Endothelial cell of umbilical vein (primary cell): Measurements from ENCODE around the gene SLC9A9. TPM values are rescaled to one million over a fixed set of nuclear protein-coding genes. Genes with fewer than 3 reads are reported as not detected.

Source experiments
- BruUV-seq: library from RNA; stranded (reverse); fragments of 400-500 nt; replicated peaks from 2 replicates; lab custom pipeline; 2021; lab: Mats Ljungman, UMichigan
- CTCF ChIA-PET: fragments of 300-600, 350-600 bp; sonication (Branson Sonifier 250); formaldehyde crosslinking; loops from one replicate; lab custom pipeline; 2021; ENCODE audit warnings: antibody characterized with exemption, inconsistent platforms; lab: Charles Lee
- POLR2A ChIA-PET: fragments of 300-600, 350-600 bp; sonication (Branson Sonifier 250); formaldehyde crosslinking; loops from one replicate; lab custom pipeline; 2021; ENCODE audit warnings: antibody characterized with exemption, inconsistent platforms; lab: Charles Lee
- DNase-seq: peaks from one replicate; pipeline ENCODE4 v3.0.0-alpha.2; 2011; ENCODE audit warnings: low read depth, low spot score
- FAIRE-seq: peaks from 2 replicates; lab custom pipeline; 2011; peaks lifted over from hg19 to GRCh38; lab: Jason Lieb, UNC
- H2AFZ ChIP-seq: 2 replicates; pipeline ENCODE4 v1.6.0; 2012; ENCODE audit warnings: low read depth, low read length, control low read depth, inconsistent platforms
- H3K27ac ChIP-seq: 2 replicates; pipeline ENCODE4 v1.5.1; 2011; ENCODE audit warnings: low read depth, mild to moderate bottlenecking, control low read depth, low read length, moderate library complexity; ENCODE audit not compliant: insufficient read depth
- H3K27me3 ChIP-seq, 2 experiments: 2 replicates each; pipeline versions ENCODE4 v1.6.0 to v1.6.1; 2011; ENCODE audit warnings: low read length in 2 of 2, mixed read lengths in 1 of 2; ENCODE audit not compliant: control insufficient read depth in 2 of 2, insufficient read depth in 2 of 2
- H3K36me3 ChIP-seq, 2 experiments: 2 replicates in 1 of 2; 3 replicates in 1 of 2; pipeline ENCODE4 v1.5.1; 2011; ENCODE audit warnings: low read length in 2 of 2, mild to moderate bottlenecking in 1 of 2, moderate library complexity in 1 of 2; ENCODE audit not compliant: control insufficient read depth in 2 of 2, insufficient read depth in 2 of 2; ENCODE audit errors: extremely low read depth in 1 of 2
- H3K4me1 ChIP-seq: 3 replicates; pipeline ENCODE4 v1.5.1; 2011; ENCODE audit warnings: mild to moderate bottlenecking, low read length; ENCODE audit not compliant: control insufficient read depth, insufficient read depth; ENCODE audit errors: extremely low read depth
- H3K4me2 ChIP-seq: 2 replicates; pipeline ENCODE4 v1.6.1; 2011; ENCODE audit warnings: low read length, control low read depth, mixed read lengths; ENCODE audit not compliant: insufficient read depth
- H3K4me3 ChIP-seq, 3 experiments: fragments of 200-600 bp in 1 of 3; sonication (generic), shearing (Covaris generic) in 1 of 3; replicated peaks in 1 of 3; 2 replicates each; pipeline ENCODE4 v1.5.1; 2011 to 2016; ENCODE audit warnings: control low read depth in 3 of 3, low read length in 3 of 3, mild to moderate bottlenecking in 2 of 3, inconsistent platforms in 1 of 3, low read depth in 1 of 3, moderate library complexity in 1 of 3; ENCODE audit not compliant: insufficient read depth in 1 of 3
- H3K79me2 ChIP-seq: 2 replicates; pipeline ENCODE4 v1.6.0; 2012; ENCODE audit warnings: low read length, inconsistent platforms; ENCODE audit not compliant: control insufficient read depth, insufficient read depth
- H3K9ac ChIP-seq: replicated peaks from 2 replicates; pipeline ENCODE3; 2011; ENCODE audit warnings: low read length, control low read depth; ENCODE audit not compliant: insufficient read depth; ENCODE audit errors: extremely low read depth
- H3K9me1 ChIP-seq: replicated peaks from 3 replicates; pipeline ENCODE4 v1.6.0; 2011; ENCODE audit warnings: mild to moderate bottlenecking, low read length; ENCODE audit not compliant: control insufficient read depth, insufficient read depth; ENCODE audit errors: extremely low read depth
- H3K9me3 ChIP-seq: replicated peaks from 2 replicates; pipeline ENCODE4 v1.5.1; 2012; ENCODE audit warnings: low read length, inconsistent platforms; ENCODE audit not compliant: control insufficient read depth, insufficient read depth
- H4K20me1 ChIP-seq: replicated peaks from 2 replicates; pipeline ENCODE3; 2011; ENCODE audit warnings: mild to moderate bottlenecking, low read length; ENCODE audit not compliant: control insufficient read depth, insufficient read depth; ENCODE audit errors: extremely low read depth
- EZH2 ChIP-seq: IDR thresholded peaks from 2 replicates; pipeline ENCODE4 v1.6.1; 2012; ENCODE audit warnings: borderline replicate concordance, low read depth, mild to moderate bottlenecking, moderate library complexity, low read length, inconsistent platforms; ENCODE audit not compliant: severe bottlenecking
- FOS ChIP-seq: IDR thresholded peaks from 2 replicates; pipeline ENCODE4 v1.6.1; 2011; ENCODE audit warnings: mild to moderate bottlenecking, low read length, moderate library complexity, borderline replicate concordance; ENCODE audit not compliant: insufficient read depth
- GATA2 ChIP-seq: IDR thresholded peaks from 2 replicates; pipeline ENCODE4 v1.7.0; 2011; ENCODE audit warnings: low read depth, mild to moderate bottlenecking, moderate library complexity, mixed read lengths, low read length; ENCODE audit not compliant: insufficient read length, insufficient read depth
- JUN ChIP-seq: IDR thresholded peaks from 2 replicates; pipeline ENCODE4 v1.6.1; 2011; ENCODE audit warnings: borderline replicate concordance, low read depth; ENCODE audit not compliant: insufficient read length, insufficient read depth
- MYC ChIP-seq: IDR thresholded peaks from one replicate; pipeline ENCODE4 v1.6.1; 2011; ENCODE audit warnings: mild to moderate bottlenecking, low read depth, low read length
- POLR2A ChIP-seq: IDR thresholded peaks from 2 replicates; pipeline ENCODE4 v1.6.1; 2012; ENCODE audit warnings: low read depth, mild to moderate bottlenecking, control low read depth, low read length
- POLR2AphosphoS5 ChIP-seq: IDR thresholded peaks from 2 replicates; pipeline ENCODE4 v1.6.1; 2012; ENCODE audit warnings: low read depth, mild to moderate bottlenecking, control low read depth, low read length, moderate library complexity; ENCODE audit not compliant: insufficient read depth
- dilution Hi-C: fragments of 300-500 bp; cut with MboI; formaldehyde crosslinking; loops from one replicate; pipeline ENCODE4 v1.15.0; 2019; ENCODE audit warnings: low sequenced_read_pairs; ENCODE audit not compliant: extremely low pct_ligation_motif_present
- intact Hi-C: fragments of 100-400 bp; cut with micrococcal nuclease; formaldehyde crosslinking; loops from one replicate; pipeline ENCODE4 v1.10.0; 2022
- polyA plus RNA-seq, 4 experiments: library from polyadenylated mRNA; depleted of rRNA in 3 of 4; stranded (reverse) in 3 of 4; unstranded in 1 of 4; fragments of >200 nt; gene quantifications; 2 replicates each; pipeline versions ENCODE4 v1.2.1 to v1.2.3, GENCODE V29; 2011 to 2012; ENCODE audit warnings: missing spikeins in 1 of 4
- total RNA-seq: library from RNA; stranded (reverse); gene quantifications from 2 replicates; pipeline ENCODE4 v1.2.3, GENCODE V29; 2021
- TF ChIP-seq, protein P1 (sequence below): IDR thresholded peaks from 2 replicates; pipeline ENCODE4 v1.6.1; 2011; ENCODE audit not compliant: insufficient read depth, insufficient read length
- TF ChIP-seq, protein P2 (sequence below), 2 donors: IDR thresholded peaks; 1 replicate in 1 of 2; 2 replicates in 1 of 2; pipeline ENCODE4 v1.5.1; 2011; ENCODE audit warnings: low read length in 2 of 2, mild to moderate bottlenecking in 2 of 2, moderate library complexity in 2 of 2, control low read depth in 1 of 2, inconsistent platforms in 1 of 2, low read depth in 1 of 2; ENCODE audit not compliant: insufficient read depth in 1 of 2; ENCODE audit errors: extremely low read depth in 1 of 2

SLC9A9 gene
- total and polyA plus RNA-seq, 2 donors (not counting 3 experiments of a cell fraction or from before 2014, with no cell fraction given): 1.5 to 1.8 TPM

DNA sequence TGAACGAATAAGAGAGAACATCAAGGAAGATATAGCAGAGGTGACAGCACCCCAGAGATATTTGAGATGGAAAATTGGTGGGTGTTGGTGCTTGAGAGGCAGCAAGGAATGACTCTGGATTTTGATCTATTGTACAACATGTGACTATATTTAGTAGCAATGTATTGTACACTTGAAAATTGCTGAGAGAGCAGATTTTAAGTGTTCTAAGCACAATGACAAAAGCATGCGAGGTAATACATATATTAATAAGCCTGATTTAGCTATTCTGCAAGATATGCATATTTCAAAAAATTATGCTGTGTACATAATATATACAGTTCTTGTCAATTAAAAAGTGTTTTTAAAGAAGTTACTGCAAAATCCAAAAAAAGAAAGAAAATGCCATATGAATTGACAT lies 194.3 kb downstream of the SLC9A9 start:
- dilution Hi-C loops (no loop called here), intact Hi-C loops (no loop called here)
- POLR2A ChIA-PET: no interaction called here
- Histone ChIP-seq H4K20me1 (no peaks in the 10 kb centered on the region), H3K4me3 (no peak overlapping the region), H3K27me3 (no peaks in the 10 kb centered on the region), H3K9me3 (no peaks in the 10 kb centered on the region), H3K79me2 (no peaks in the 10 kb centered on the region), H2AFZ (no peak overlapping the region), H3K9ac (no peak overlapping the region), H3K4me1 (no peaks in the 10 kb centered on the region), H3K36me3 (no peaks in the 10 kb centered on the region), H3K9me1 (no peaks in the 10 kb centered on the region), H3K4me2 (no peak overlapping the region), H3K27ac (no peak overlapping the region)
- FAIRE-seq (no peak), DNase-seq (no peak)
- BruUV-seq: no TSS peak
- TF ChIP-seq POLR2AphosphoS5 (no peak), GATA2 (no peak), FOS (no peak), EZH2 (no peak), MYC (no peak), JUN (no peak), POLR2A (no peak)
- TF ChIP-seq, protein P1, sequence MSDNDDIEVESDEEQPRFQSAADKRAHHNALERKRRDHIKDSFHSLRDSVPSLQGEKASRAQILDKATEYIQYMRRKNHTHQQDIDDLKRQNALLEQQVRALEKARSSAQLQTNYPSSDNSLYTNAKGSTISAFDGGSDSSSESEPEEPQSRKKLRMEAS: no peak
- TF ChIP-seq, protein P2, sequence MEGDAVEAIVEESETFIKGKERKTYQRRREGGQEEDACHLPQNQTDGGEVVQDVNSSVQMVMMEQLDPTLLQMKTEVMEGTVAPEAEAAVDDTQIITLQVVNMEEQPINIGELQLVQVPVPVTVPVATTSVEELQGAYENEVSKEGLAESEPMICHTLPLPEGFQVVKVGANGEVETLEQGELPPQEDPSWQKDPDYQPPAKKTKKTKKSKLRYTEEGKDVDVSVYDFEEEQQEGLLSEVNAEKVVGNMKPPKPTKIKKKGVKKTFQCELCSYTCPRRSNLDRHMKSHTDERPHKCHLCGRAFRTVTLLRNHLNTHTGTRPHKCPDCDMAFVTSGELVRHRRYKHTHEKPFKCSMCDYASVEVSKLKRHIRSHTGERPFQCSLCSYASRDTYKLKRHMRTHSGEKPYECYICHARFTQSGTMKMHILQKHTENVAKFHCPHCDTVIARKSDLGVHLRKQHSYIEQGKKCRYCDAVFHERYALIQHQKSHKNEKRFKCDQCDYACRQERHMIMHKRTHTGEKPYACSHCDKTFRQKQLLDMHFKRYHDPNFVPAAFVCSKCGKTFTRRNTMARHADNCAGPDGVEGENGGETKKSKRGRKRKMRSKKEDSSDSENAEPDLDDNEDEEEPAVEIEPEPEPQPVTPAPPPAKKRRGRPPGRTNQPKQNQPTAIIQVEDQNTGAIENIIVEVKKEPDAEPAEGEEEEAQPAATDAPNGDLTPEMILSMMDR (IDR thresholded peaks at IDR 0.05; ENCODE audit: extremely low read depth in 1 of 2, insufficient read depth in 1 of 2, low read depth in 1 of 2, low read length in 2 of 2): no peak
- CTCF ChIA-PET: interaction anchor here (5.5 kb wide), 1 partner anchor 20 kb away, joined by 38 read pairs; no protein-coding TSS in a partner anchor
